Astrocyte (in vitro differentiated cells and primary cell): ENCODE measurements around the gene CDK5RAP1.

Experiments used
- CTCF ChIP-seq: IDR thresholded peaks from 2 replicates; pipeline ENCODE4 v1.5.1; 2011; ENCODE audit warnings: low read depth, mild to moderate bottlenecking, inconsistent platforms, low read length, moderate library complexity; ENCODE audit not compliant: insufficient read depth
- EZH2 ChIP-seq: IDR thresholded peaks from 2 replicates; pipeline ENCODE4 v1.6.1; 2012; ENCODE audit warnings: mild to moderate bottlenecking, low read length, inconsistent platforms; ENCODE audit not compliant: insufficient read depth

DNA sequence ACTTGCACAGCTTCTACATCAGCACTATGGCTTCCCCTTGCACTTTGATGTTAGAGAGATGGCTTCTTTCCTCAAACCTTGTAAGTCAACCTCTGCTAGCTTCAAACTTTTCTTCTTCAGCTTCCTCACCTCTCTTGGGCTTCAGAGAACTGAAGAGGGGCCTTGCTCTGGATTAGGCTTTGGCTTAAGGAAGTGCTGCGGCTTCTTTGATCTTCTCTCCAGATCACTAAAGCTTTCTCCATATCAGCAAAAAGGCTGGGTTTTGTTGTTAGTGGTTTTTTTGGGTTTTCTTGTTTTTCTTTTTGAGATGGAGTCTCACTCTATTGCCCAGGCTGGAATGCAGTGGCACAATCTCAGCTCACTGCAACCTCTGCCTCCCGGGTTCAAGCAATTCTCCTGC lies 24.0 kb downstream of the CDK5RAP1 start:
- TF ChIP-seq CTCF, result no peak
- no peak for TF ChIP-seq EZH2
